ENCODE data around the gene PALB2. TPM values are rescaled to one million over a fixed set of nuclear protein-coding genes. Genes with fewer than 3 reads are reported as not detected.
A peak's percentile ranks its signal among the peaks of the same experiment; 100 is the strongest.

Gene PALB2
- total and polyA plus RNA-seq, 2 of the 13 experiments (the other 11 are each of a cell fraction or from before 2014, with no cell fraction given): 12.1 to 40.9 TPM

DNA sequence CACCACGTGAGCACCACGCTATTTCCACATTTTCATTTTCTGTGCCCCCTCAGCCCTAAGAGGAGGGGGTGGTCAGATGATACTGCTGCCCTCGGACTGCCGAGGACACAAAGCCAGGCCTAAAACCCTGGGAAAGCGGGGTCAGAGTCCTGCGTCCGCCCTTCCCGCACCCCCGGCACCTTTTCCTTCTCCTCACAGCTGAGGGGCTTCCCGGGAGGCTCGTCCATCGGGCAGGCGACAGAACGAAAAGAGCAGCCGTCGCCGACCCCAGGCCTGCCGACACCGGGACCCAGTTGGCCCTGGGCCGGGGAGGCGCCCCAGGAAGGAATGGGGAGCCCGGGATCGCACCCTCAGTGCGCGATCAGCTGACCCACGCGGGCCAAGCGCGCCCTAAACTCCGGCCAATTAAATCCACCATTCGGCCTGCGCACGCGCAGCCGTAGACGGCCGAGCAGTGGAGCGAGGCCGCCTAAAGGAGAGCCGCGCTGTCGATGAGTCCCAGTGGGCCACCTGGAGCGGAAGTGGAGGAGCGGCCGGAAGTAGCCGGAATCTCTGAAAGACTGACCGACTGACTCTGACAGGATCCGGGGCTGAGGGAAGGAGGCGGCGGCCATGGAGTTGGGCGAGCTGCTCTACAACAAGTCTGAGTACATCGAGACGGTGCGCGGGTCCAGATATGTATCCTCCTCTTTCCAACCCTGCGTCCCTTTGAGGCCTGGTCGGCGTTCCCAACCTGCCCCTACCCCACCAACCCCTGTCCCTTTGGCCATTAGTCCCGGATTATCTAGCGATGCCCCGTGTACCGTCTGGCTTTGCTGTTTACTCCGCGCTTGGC, at the start of gene PALB2, which contains the start of gene DCTN5 (continued):
- TF ChIP-seq MEF2D (CRISPR knock-in tag; IDR thresholded peaks at IDR 0.05) (peak; percentile 86), NR1H2 (CRISPR knock-in tag; IDR thresholded peaks at IDR 0.05; ENCODE audit: borderline replicate concordance, low read depth) (peak; percentile 82; the same call in 1 of the 2 replicates), ZNF552 (CRISPR knock-in tag; IDR thresholded peaks at IDR 0.05; ENCODE audit: borderline replicate concordance) (peak; percentile 95; the same call in 1 of the 2 replicates), CREM (IDR thresholded peaks at IDR 0.05) (peak; percentile 78), CREM (CRISPR knock-in tag; IDR thresholded peaks at IDR 0.05) (peak; percentile 38), ZNF234 (CRISPR knock-in tag; conservative IDR thresholded peaks at IDR 0.05) (peak; percentile 96; the same call in 1 of the 2 replicates), MEIS2 (CRISPR knock-in tag; IDR thresholded peaks at IDR 0.05) (peak; percentile 90), SRSF1 (optimal IDR thresholded peaks at IDR 0.05; ENCODE audit: low read depth, low read length) (peak; percentile 86), GLI4 (CRISPR knock-in tag; IDR thresholded peaks at IDR 0.05; ENCODE audit: borderline replicate concordance) (no peak), ARNT (IDR thresholded peaks at IDR 0.05) (no peak), ZNF432 (CRISPR knock-in tag; IDR thresholded peaks at IDR 0.05; ENCODE audit: borderline replicate concordance) (no peak), NAIF1 (CRISPR knock-in tag; IDR thresholded peaks at IDR 0.05; ENCODE audit: borderline replicate concordance) (no peak; the same call in 1 of the 2 replicates), ZBTB3 (CRISPR knock-in tag; IDR thresholded peaks at IDR 0.05; ENCODE audit: borderline replicate concordance, low read depth) (peak; percentile 92; the same call in 1 of the 2 replicates), GATAD2A (CRISPR knock-in tag; IDR thresholded peaks at IDR 0.05) (peak; percentile 70), HNRNPL (IDR thresholded peaks at IDR 0.05; ENCODE audit: low read depth, low read length) (peak; percentile 51; the same call in 1 of the 2 replicates), THYN1 (CRISPR knock-in tag; IDR thresholded peaks at IDR 0.05; ENCODE audit: borderline replicate concordance, low read depth) (no peak; the same call in 1 of the 2 replicates), NCOA5 (CRISPR knock-in tag; IDR thresholded peaks at IDR 0.05) (0 out of 2 replicates have a peak, but pooled peaks have one; percentile 85), NFATC3 (CRISPR knock-in tag; IDR thresholded peaks at IDR 0.05) (peak; percentile 99)
- TF ChIP-seq, protein P1, sequence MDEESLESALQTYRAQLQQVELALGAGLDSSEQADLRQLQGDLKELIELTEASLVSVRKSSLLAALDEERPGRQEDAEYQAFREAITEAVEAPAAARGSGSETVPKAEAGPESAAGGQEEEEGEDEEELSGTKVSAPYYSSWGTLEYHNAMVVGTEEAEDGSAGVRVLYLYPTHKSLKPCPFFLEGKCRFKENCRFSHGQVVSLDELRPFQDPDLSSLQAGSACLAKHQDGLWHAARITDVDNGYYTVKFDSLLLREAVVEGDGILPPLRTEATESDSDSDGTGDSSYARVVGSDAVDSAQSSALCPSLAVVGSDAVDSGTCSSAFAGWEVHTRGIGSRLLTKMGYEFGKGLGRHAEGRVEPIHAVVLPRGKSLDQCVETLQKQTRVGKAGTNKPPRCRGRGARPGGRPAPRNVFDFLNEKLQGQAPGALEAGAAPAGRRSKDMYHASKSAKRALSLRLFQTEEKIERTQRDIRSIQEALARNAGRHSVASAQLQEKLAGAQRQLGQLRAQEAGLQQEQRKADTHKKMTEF (CRISPR knock-in tag; IDR thresholded peaks at IDR 0.05): peak; percentile 96
- TF ChIP-seq, protein P2, sequence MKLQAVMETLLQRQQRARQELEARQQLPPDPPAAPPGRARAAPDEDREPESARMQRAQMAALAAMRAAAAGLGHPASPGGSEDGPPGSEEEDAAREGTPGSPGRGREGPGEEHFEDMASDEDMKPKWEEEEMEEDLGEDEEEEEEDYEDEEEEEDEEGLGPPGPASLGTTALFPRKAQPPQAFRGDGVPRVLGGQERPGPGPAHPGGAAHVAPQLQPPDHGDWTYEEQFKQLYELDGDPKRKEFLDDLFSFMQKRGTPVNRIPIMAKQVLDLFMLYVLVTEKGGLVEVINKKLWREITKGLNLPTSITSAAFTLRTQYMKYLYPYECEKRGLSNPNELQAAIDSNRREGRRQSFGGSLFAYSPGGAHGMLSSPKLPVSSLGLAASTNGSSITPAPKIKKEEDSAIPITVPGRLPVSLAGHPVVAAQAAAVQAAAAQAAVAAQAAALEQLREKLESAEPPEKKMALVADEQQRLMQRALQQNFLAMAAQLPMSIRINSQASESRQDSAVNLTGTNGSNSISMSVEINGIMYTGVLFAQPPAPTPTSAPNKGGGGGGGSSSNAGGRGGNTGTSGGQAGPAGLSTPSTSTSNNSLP (IDR thresholded peaks at IDR 0.05; ENCODE audit: low read depth, low read length): peak; percentile 90
- TF ChIP-seq, protein P3, sequence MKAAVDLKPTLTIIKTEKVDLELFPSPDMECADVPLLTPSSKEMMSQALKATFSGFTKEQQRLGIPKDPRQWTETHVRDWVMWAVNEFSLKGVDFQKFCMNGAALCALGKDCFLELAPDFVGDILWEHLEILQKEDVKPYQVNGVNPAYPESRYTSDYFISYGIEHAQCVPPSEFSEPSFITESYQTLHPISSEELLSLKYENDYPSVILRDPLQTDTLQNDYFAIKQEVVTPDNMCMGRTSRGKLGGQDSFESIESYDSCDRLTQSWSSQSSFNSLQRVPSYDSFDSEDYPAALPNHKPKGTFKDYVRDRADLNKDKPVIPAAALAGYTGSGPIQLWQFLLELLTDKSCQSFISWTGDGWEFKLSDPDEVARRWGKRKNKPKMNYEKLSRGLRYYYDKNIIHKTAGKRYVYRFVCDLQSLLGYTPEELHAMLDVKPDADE (CRISPR knock-in tag; IDR thresholded peaks at IDR 0.05): no peak; the same call in 1 of the 2 replicates
- TF ChIP-seq, protein P4, sequence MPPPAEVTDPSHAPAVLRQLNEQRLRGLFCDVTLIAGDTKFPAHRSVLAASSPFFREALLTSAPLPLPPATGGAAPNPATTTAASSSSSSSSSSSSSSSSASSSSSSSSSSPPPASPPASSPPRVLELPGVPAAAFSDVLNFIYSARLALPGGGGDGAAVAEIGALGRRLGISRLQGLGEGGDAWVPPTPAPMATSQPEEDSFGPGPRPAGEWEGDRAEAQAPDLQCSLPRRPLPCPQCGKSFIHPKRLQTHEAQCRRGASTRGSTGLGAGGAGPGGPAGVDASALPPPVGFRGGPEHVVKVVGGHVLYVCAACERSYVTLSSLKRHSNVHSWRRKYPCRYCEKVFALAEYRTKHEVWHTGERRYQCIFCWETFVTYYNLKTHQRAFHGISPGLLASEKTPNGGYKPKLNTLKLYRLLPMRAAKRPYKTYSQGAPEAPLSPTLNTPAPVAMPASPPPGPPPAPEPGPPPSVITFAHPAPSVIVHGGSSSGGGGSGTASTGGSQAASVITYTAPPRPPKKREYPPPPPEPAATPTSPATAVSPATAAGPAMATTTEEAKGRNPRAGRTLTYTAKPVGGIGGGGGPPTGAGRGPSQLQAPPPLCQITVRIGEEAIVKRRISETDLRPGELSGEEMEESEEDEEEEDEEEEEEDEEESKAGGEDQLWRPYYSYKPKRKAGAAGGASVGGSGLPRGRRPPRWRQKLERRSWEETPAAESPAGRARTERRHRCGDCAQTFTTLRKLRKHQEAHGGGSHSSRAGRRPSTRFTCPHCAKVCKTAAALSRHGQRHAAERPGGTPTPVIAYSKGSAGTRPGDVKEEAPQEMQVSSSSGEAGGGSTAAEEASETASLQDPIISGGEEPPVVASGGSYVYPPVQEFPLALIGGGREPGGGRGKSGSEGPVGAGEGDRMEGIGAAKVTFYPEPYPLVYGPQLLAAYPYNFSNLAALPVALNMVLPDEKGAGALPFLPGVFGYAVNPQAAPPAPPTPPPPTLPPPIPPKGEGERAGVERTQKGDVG (CRISPR knock-in tag; IDR thresholded peaks at IDR 0.05; ENCODE audit: borderline replicate concordance): peak; percentile 91; the same call in 1 of the 2 replicates

Measured in HepG2 (cell line).